GM23338 (cell line): Measurements from ENCODE around the gene ID4. TPM values are rescaled to one million over a fixed set of nuclear protein-coding genes. Genes with fewer than 3 reads are reported as not detected.

Experiments used
- ATAC-seq: fragments of 200-7000 bp; cut with Tn5 transposase; 3 replicates; pipeline ENCODE4 v1.9.1; 2020
- DNase-seq: peaks from one replicate; pipeline ENCODE4 v3.0.0-alpha.2; 2015; ENCODE audit warnings: low spot score
- H2AFZ ChIP-seq: fragments of 200-600 bp; sonication (generic); 2 replicates; pipeline ENCODE4 v1.8.0; 2016; ENCODE audit warnings: antibody characterized with exemption, mild to moderate bottlenecking, moderate library complexity
- H3F3A ChIP-seq: fragments of 200-600 bp; sonication (generic); replicated peaks from 2 replicates; pipeline ENCODE4 v1.8.0; 2017; ENCODE audit warnings: antibody characterized with exemption, mixed run types, low read depth
- H3K27ac ChIP-seq: fragments of 200-600 bp; sonication (generic); 2 replicates; pipeline ENCODE4 v1.6.1; 2016; ENCODE audit warnings: low read depth
- H3K27me3 ChIP-seq: fragments of 200-600 bp; sonication (generic); 2 replicates; pipeline ENCODE4 v1.8.0; 2016; ENCODE audit warnings: mild to moderate bottlenecking, mixed run types, moderate library complexity; ENCODE audit not compliant: insufficient read depth
- H3K36me3 ChIP-seq: fragments of 200-600 bp; sonication (generic); 2 replicates; pipeline ENCODE4 v1.8.0; 2016; ENCODE audit warnings: mild to moderate bottlenecking; ENCODE audit not compliant: insufficient read depth
- H3K4me1 ChIP-seq: fragments of 200-600 bp; sonication (generic); 2 replicates; pipeline ENCODE4 v1.8.0; 2016; ENCODE audit warnings: mild to moderate bottlenecking, moderate library complexity; ENCODE audit not compliant: insufficient read depth
- H3K4me2 ChIP-seq: fragments of 200-600 bp; sonication (generic); 2 replicates; pipeline ENCODE4 v1.7.1; 2017; ENCODE audit warnings: mixed run types
- H3K4me3 ChIP-seq: fragments of 200-600 bp; sonication (generic); 2 replicates; pipeline ENCODE4 v1.6.1; 2016; ENCODE audit warnings: mixed run types
- H3K79me2 ChIP-seq: fragments of 200-600 bp; sonication (generic); replicated peaks from 2 replicates; pipeline ENCODE4 v1.8.0; 2017; ENCODE audit warnings: mild to moderate bottlenecking; ENCODE audit not compliant: insufficient read depth
- H3K9me2 ChIP-seq: fragments of 200-600 bp; sonication (generic); 2 replicates; pipeline ENCODE4 v1.8.0; 2017; ENCODE audit not compliant: insufficient read depth
- H4K20me1 ChIP-seq: fragments of 200-600 bp; sonication (generic); replicated peaks from 2 replicates; pipeline ENCODE4 v1.8.0; 2017; ENCODE audit warnings: mild to moderate bottlenecking; ENCODE audit not compliant: insufficient read depth
- H3K27ac Mint-ChIP-seq: 2 replicates; pipeline ENCODE4 v1.8.0; 2020; ENCODE audit warnings: inconsistent platforms, mild to moderate bottlenecking, moderate library complexity, mixed read lengths
- H3K27me3 Mint-ChIP-seq: 3 replicates; pipeline ENCODE4 v1.8.0; 2022; ENCODE audit warnings: low read depth, mild to moderate bottlenecking, moderate library complexity, mixed read lengths, inconsistent platforms; ENCODE audit not compliant: insufficient read depth, poor library complexity
- H3K36me3 Mint-ChIP-seq: 3 replicates; pipeline ENCODE4 v1.8.0; 2021; ENCODE audit warnings: low read depth, mild to moderate bottlenecking, inconsistent platforms, moderate library complexity, mixed read lengths
- H3K4me1 Mint-ChIP-seq: 3 replicates; pipeline ENCODE4 v1.8.0; 2020; ENCODE audit warnings: mild to moderate bottlenecking, inconsistent platforms, mixed read lengths
- H3K4me3 Mint-ChIP-seq: 3 replicates; pipeline ENCODE4 v1.8.0; 2021; ENCODE audit warnings: moderate library complexity, mild to moderate bottlenecking, inconsistent platforms, mixed read lengths
- H3K9me3 Mint-ChIP-seq: 3 replicates; pipeline ENCODE4 v1.8.0; 2020; ENCODE audit warnings: moderate library complexity, mild to moderate bottlenecking, inconsistent platforms, mixed read lengths
- EZH2 ChIP-seq: fragments of 200-600 bp; sonication (generic); IDR thresholded peaks from one replicate; pipeline ENCODE4 v1.8.0; 2017; ENCODE audit warnings: antibody characterized with exemption, mild to moderate bottlenecking, low read depth; ENCODE audit not compliant: unreplicated experiment
- EZH2phosphoT487 ChIP-seq: fragments of 200-600 bp; sonication (generic); IDR thresholded peaks from one replicate; pipeline ENCODE4 v1.8.1; 2018; ENCODE audit warnings: antibody characterized with exemption; ENCODE audit not compliant: unreplicated experiment
- JUNB ChIP-seq: IDR thresholded peaks from one replicate; pipeline ENCODE4 v1.6.1; 2016; ENCODE audit warnings: antibody characterized with exemption; ENCODE audit not compliant: unreplicated experiment
- POLR2AphosphoS5 ChIP-seq: IDR thresholded peaks from 2 replicates; pipeline ENCODE4 v1.6.1; 2016; ENCODE audit warnings: antibody characterized with exemption, low read depth
- STAT1 ChIP-seq: IDR thresholded peaks from one replicate; pipeline ENCODE4 v1.6.1; 2016; ENCODE audit warnings: antibody characterized with exemption; ENCODE audit not compliant: unreplicated experiment
- ZNF114 ChIP-seq: fragments of 250-450 bp; sonication (Bioruptor Pico); IDR thresholded peaks from 2 replicates; pipeline ENCODE4 v1.5.0; 2020; ENCODE audit warnings: mild to moderate bottlenecking, moderate library complexity
- ZNF331 ChIP-seq: fragments of 250-450 bp; sonication (Bioruptor Pico); IDR thresholded peaks from 2 replicates; pipeline ENCODE4 v1.5.0; 2020; ENCODE audit warnings: low read depth, mild to moderate bottlenecking, moderate library complexity
- polyA plus RNA-seq: library from polyadenylated mRNA; unstranded; fragments of >200 nt; fragmentation: Nextera tagmentation; extraction: Ambion mirVana; gene quantifications from 2 replicates; pipeline ENCODE4 v1.2.1, GENCODE V29; 2016
- total RNA-seq: library from RNA; depleted of rRNA; stranded (reverse); fragments of >200 nt; shearing (Covaris generic); gene quantifications from 2 replicates; pipeline ENCODE4 v1.2.3, GENCODE V29; 2014
- TF ChIP-seq, protein P1 (sequence below): IDR thresholded peaks from one replicate; pipeline ENCODE4 v1.6.1; 2018; ENCODE audit warnings: antibody characterized with exemption; ENCODE audit not compliant: unreplicated experiment

Gene ID4
- total and polyA plus RNA-seq, 2 experiments from 2014 or later: 3.7 to 7.0 TPM

DNA sequence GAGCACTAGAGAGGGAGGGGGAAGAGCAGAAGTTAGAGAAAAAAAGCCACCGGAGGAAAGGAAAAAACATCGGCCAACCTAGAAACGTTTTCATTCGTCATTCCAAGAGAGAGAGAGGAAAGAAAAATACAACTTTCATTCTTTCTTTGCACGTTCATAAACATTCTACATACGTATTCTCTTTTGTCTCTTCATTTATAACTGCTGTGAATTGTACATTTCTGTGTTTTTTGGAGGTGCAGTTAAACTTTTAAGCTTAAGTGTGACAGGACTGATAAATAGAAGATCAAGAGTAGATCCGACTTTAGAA lies 2.0 kb downstream of the ID4 start (continued):
- TF ChIP-seq, protein P1, sequence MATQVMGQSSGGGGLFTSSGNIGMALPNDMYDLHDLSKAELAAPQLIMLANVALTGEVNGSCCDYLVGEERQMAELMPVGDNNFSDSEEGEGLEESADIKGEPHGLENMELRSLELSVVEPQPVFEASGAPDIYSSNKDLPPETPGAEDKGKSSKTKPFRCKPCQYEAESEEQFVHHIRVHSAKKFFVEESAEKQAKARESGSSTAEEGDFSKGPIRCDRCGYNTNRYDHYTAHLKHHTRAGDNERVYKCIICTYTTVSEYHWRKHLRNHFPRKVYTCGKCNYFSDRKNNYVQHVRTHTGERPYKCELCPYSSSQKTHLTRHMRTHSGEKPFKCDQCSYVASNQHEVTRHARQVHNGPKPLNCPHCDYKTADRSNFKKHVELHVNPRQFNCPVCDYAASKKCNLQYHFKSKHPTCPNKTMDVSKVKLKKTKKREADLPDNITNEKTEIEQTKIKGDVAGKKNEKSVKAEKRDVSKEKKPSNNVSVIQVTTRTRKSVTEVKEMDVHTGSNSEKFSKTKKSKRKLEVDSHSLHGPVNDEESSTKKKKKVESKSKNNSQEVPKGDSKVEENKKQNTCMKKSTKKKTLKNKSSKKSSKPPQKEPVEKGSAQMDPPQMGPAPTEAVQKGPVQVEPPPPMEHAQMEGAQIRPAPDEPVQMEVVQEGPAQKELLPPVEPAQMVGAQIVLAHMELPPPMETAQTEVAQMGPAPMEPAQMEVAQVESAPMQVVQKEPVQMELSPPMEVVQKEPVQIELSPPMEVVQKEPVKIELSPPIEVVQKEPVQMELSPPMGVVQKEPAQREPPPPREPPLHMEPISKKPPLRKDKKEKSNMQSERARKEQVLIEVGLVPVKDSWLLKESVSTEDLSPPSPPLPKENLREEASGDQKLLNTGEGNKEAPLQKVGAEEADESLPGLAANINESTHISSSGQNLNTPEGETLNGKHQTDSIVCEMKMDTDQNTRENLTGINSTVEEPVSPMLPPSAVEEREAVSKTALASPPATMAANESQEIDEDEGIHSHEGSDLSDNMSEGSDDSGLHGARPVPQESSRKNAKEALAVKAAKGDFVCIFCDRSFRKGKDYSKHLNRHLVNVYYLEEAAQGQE: no peak
- TF ChIP-seq EZH2phosphoT487 (no peak), JUNB (no peak), ZNF331 (no peak), POLR2AphosphoS5 (no peak)

DNA sequence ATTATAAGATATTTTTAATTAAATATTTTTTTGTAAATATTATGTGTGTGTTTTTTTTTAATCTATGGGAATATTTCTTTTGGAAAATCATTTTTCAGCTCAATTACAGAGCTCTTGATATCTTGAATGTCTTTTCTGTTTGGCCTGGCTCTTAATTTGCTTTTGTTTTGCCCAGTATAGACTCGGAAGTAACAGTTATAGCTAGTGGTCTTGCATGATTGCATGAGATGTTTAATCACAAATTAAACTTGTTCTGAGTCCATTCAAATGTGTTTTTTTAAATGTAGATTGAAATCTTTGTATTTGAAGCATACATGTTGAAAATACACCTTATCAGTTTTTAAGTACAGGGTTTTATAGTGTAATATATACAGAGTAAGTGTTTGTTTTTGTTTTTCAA lies 2.6 kb downstream of the ID4 start:
- H2AFZ ChIP-seq: no peak overlapping the region
- no peak overlapping the region for H3K27ac ChIP-seq
- H3K27me3 ChIP-seq: peaks cover 38% of the 10 kb centered on the region
- no peaks in the 10 kb centered on the region for H3K36me3 ChIP-seq
- no peaks in the 10 kb centered on the region for H3F3A ChIP-seq
- ATAC-seq (no peak), DNase-seq (no peak)
- no peak for TF ChIP-seq STAT1
- H3K9me2 ChIP-seq: no peaks in the 10 kb centered on the region
- Mint-ChIP-seq H3K36me3 (peaks cover 3% of the 10 kb centered on the region; the same call in 1 of the 3 replicates), H3K27me3 (peaks cover 24% of the 10 kb centered on the region), H3K27ac (no peak overlapping the region), H3K4me1 (peaks cover 44% of the 10 kb centered on the region), H3K9me3 (no peaks in the 10 kb centered on the region), H3K4me3 (peak overlapping the region; percentile 62)
- peaks cover 39% of the 10 kb centered on the region for H3K4me1 ChIP-seq
- no peaks in the 10 kb centered on the region for H4K20me1 ChIP-seq
- H3K79me2 ChIP-seq: no peaks in the 10 kb centered on the region
- H3K4me3 ChIP-seq: no peak overlapping the region; the same call in 1 of the 2 replicates
- peak overlapping the region; percentile 87; the same call in 1 of the 2 replicates for H3K4me2 ChIP-seq

DNA sequence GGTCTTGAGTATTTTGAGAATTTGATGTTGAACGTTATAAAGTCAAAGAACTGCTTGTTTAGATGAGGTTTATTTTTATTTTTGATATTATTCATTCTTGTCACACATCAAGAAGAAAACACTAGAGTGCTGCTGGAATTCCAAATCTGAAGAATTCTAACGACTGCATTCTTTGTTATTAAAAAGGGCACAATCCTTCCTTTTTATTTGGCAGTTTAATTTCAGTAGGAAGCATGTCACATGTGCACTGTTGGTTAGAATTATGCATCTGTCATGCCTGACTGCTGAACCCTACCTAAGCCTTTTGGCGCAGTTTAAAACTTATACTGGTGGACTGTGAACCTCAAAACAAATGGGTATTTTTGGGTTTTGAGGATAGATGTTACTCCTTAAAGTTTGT lies 4.0 kb downstream of the ID4 start:
- no peaks in the 10 kb centered on the region for H3K36me3 ChIP-seq

More for the DNA sequence above, 4.0 kb downstream of the ID4 start:
- no peak overlapping the region for H2AFZ ChIP-seq
- Mint-ChIP-seq H3K4me3 (no peak overlapping the region), H3K27ac (no peak overlapping the region), H3K4me1 (peaks cover 44% of the 10 kb centered on the region), H3K36me3 (peaks cover 3% of the 10 kb centered on the region; the same call in 1 of the 3 replicates), H3K27me3 (peaks cover 24% of the 10 kb centered on the region), H3K9me3 (no peaks in the 10 kb centered on the region)
- no peaks in the 10 kb centered on the region for H4K20me1 ChIP-seq
- no peak for ATAC-seq
- no peaks in the 10 kb centered on the region for H3K79me2 ChIP-seq
- H3K4me3 ChIP-seq: no peak overlapping the region
- H3F3A ChIP-seq: no peaks in the 10 kb centered on the region
- no peak overlapping the region for H3K27ac ChIP-seq
- TF ChIP-seq ZNF114 (CRISPR knock-in tag) (no peak), EZH2 (no peak)
- DNase-seq: no peak
- no peak overlapping the region for H3K4me2 ChIP-seq
- H3K4me1 ChIP-seq: peaks cover 37% of the 10 kb centered on the region
- no peaks in the 10 kb centered on the region for H3K9me2 ChIP-seq
- peaks cover 29% of the 10 kb centered on the region for H3K27me3 ChIP-seq
